Activated T-helper 2 cell treated with anti-CD3 and anti-CD28 coated beads, Interferon-gamma antibody, Interleukin-2, Interleukin-4, amounts not matched to agents 10 μg/mL and 5 μg/mL and 100 μg/mL, durations not matched to agents 14 hours and 24 hours and 36 hours (primary cell): Measurements from ENCODE around the gene TRIM62. TPM values are rescaled to one million over a fixed set of nuclear protein-coding genes. Genes with fewer than 3 reads are reported as not detected.

Experiments
- DNase-seq: peaks from one replicate; pipeline ENCODE4 v3.0.0; 2021; ENCODE audit warnings: low spot score
- H3K27ac Mint-ChIP-seq: one replicate; pipeline ENCODE4 v1.8.0; 2021; ENCODE audit warnings: mixed read lengths
- H3K27me3 Mint-ChIP-seq: one replicate; pipeline ENCODE4 v1.8.0; 2021; ENCODE audit warnings: low read depth, mixed read lengths
- H3K36me3 Mint-ChIP-seq: one replicate; pipeline ENCODE4 v1.8.0; 2021; ENCODE audit warnings: low read depth, mixed read lengths
- H3K4me1 Mint-ChIP-seq: one replicate; pipeline ENCODE4 v1.8.0; 2021; ENCODE audit warnings: low read depth, mixed read lengths
- H3K4me3 Mint-ChIP-seq: one replicate; pipeline ENCODE4 v1.8.0; 2021; ENCODE audit warnings: low read depth, mild to moderate bottlenecking, moderate library complexity, mixed read lengths
- H3K9me3 Mint-ChIP-seq: one replicate; pipeline ENCODE4 v1.8.0; 2021; ENCODE audit warnings: mixed read lengths
- intact Hi-C: fragments of 100-400 bp; cut with micrococcal nuclease; formaldehyde crosslinking; loops from one replicate; pipeline ENCODE4 v1.15.1; 2023
- total RNA-seq: library from RNA; stranded (reverse); gene quantifications from 2 replicates; pipeline ENCODE4 v1.2.3, GENCODE V29; 2022

TRIM62 gene
- total RNA-seq, 1 donor from 2014 or later, result 5.6 TPM

DNA sequence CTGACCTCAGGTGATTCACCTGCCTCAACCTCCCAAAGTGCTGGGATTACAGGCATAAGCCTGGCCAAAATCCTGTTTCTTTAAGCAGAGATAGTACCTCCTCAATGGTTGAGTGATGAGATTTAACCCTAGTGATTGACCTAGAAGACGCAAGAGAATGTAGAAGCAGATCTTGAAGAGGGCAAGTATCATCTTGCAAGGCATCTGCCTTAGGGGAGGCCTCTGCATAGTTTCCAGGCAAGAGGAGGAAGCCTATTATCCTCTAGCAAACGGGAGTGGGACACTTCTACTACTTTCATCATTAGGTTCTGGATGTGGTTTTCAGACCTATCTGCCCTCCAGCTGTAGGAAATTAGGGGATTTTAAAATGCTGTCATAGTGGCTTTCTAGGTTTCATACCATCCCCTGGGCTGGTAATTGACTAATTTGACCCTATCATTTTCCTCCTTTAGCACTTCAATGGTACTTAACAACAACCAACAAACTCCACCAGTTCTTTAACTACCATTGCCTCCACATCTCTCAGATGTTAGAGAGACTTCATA, 10.0 kb upstream of the TRIM62 start:
- H3K4me3 Mint-ChIP-seq, result no peak overlapping the region
- H3K9me3 Mint-ChIP-seq, result no peaks in the 10 kb centered on the region
- H3K27ac Mint-ChIP-seq, result no peak overlapping the region
- peaks cover 7% of the 10 kb centered on the region for H3K4me1 Mint-ChIP-seq
- H3K36me3 Mint-ChIP-seq, result no peaks in the 10 kb centered on the region
- DNase-seq, result no peak
- intact Hi-C loops, result no loop called here
- H3K27me3 Mint-ChIP-seq, result peaks cover 19% of the 10 kb centered on the region

DNA sequence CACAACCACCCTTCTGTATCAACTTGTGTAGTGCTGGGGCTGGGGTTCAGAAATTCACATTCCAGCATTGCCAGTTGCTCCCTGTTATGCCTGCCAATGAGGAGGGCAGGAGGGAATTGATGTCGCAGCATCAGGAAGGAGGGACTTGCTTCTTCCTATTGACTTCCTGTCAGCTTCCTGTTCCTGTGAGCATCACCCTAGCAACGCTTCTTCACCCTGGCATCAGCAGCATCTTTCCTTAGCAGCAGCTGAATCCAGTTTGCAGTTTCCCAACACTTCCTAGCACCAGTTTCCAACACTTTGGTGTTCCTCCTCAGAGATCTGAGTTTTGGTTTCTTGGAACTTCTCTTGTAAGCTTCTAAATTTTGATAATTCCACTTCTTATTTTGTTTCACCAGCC, 8.9 kb upstream of the TRIM62 start:
- Mint-ChIP-seq H3K27me3 (peaks cover 23% of the 10 kb centered on the region), H3K36me3 (no peaks in the 10 kb centered on the region), H3K27ac (no peak overlapping the region), H3K4me1 (peaks cover 7% of the 10 kb centered on the region), H3K9me3 (no peaks in the 10 kb centered on the region), H3K4me3 (no peak overlapping the region)
- intact Hi-C loops, result no loop called here
- no peak for DNase-seq

DNA sequence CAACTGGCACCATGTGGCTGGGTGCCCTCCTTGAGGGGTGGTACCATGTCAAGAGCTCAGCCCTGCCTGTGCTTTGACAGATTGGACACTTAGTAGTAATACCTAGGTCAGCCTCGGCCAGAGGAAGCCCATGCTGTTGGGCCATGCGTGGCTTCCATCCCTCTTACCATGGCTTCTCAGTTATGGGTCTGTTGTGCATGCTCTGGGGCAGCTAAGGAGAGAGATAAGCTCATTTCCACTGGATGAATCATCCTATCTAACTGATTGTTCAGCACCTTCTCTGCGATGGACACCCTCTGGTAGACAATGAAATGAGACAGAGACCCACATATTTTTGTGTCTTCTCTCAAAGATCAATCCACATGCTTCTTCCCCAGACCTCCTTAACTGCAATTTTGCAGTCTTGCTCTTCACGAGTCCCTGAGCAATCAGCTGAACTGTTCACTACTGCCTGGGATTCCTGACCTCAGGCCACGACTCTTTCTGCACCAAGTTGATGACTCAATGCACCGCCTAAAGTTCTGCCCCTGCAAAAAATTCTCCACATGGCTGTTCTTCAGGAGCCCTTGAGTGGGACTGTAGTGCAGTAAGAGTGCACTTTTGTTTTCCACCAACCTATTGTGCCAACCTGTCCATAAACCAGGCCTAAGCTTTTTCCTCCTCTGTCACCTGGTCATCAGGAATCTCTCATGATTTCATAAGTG, 6.9 kb upstream of the TRIM62 start:
- DNase-seq, result no peak
- Mint-ChIP-seq H3K27me3 (peaks cover 25% of the 10 kb centered on the region), H3K4me3 (no peak overlapping the region), H3K9me3 (no peaks in the 10 kb centered on the region), H3K27ac (no peak overlapping the region), H3K4me1 (peaks cover 7% of the 10 kb centered on the region), H3K36me3 (no peaks in the 10 kb centered on the region)
- intact Hi-C loops, result no loop called here

DNA sequence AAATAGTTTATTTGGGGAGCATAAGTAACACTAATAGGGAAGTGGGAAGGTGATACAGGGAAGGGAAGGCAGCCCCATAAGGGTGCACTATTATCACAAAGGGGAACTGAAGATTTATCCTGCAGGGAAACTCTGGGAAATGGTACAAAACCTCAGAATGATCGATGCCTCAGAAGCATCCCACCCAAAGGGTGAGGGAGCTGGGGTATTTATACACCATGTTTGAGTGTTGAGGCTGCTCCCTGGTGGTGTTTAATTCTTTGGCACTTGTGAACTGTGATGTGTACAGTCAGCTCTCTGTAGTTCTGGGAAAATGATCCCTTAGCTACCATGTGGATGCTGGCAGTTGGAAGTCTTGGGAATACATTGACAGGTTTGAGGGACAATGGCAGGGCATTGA, 5.1 kb upstream of the TRIM62 start:
- Mint-ChIP-seq H3K27ac (no peak overlapping the region), H3K9me3 (no peaks in the 10 kb centered on the region), H3K4me3 (no peak overlapping the region), H3K27me3 (peaks cover 27% of the 10 kb centered on the region), H3K4me1 (peaks cover 19% of the 10 kb centered on the region), H3K36me3 (no peaks in the 10 kb centered on the region)
- DNase-seq, result no peak
- intact Hi-C loops, result no loop called here

DNA sequence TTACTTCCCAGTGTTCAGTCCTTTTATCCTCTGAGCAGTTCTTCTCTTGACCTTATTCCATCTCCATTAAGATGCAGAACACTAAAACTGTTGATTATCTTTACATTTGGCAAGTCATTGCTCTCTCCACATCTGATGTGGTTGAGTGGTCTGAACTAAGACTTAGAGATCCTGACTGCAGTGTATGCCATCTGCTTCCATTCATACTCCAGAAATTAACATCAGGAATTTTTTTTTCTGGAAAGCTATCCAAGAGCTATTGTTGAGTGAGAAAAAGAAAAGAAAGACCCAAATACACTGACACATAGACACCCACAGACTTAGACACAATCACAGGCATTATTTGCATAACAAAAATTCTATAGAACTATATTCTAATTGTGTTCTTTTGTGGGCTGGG, 3.7 kb upstream of the TRIM62 start:
- no peaks in the 10 kb centered on the region for H3K9me3 Mint-ChIP-seq
- no peak overlapping the region for H3K27ac Mint-ChIP-seq
- intact Hi-C loops, result no loop called here
- H3K4me1 Mint-ChIP-seq, result peaks cover 16% of the 10 kb centered on the region
- no peak overlapping the region for H3K4me3 Mint-ChIP-seq
- no peaks in the 10 kb centered on the region for H3K36me3 Mint-ChIP-seq
- peaks cover 27% of the 10 kb centered on the region for H3K27me3 Mint-ChIP-seq
- DNase-seq, result no peak

DNA sequence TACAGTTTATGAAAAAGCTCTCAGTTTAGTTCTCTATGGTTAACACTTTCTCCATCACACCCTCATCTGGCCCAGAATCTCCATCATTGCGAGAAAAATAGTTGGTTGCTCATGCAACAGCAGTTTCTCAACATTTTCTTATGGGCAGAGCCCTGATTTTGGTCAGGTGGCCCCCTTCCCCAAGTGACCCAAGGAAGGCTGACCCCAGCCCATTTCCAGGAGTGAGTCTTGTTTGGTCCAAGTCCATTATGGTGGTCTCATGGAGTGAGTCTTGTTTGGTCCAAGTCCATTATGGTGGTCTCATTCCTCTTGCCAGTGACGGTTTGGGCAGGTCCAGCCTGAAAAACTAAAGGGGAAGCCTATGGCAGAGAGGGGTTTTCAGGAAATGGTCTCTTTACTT, 1.5 kb upstream of the TRIM62 start:
- intact Hi-C loops, result loop anchor here (5.0 kb wide), 1 partner anchor 74 kb away; the partner anchor contains the start of gene ZNF362
- peaks cover 23% of the 10 kb centered on the region for H3K4me1 Mint-ChIP-seq
- peaks cover 27% of the 10 kb centered on the region for H3K27me3 Mint-ChIP-seq
- no peak overlapping the region for H3K27ac Mint-ChIP-seq
- DNase-seq, result no peak
- H3K9me3 Mint-ChIP-seq, result no peaks in the 10 kb centered on the region
- H3K4me3 Mint-ChIP-seq, result peak overlapping the region; percentile 54
- no peaks in the 10 kb centered on the region for H3K36me3 Mint-ChIP-seq

DNA sequence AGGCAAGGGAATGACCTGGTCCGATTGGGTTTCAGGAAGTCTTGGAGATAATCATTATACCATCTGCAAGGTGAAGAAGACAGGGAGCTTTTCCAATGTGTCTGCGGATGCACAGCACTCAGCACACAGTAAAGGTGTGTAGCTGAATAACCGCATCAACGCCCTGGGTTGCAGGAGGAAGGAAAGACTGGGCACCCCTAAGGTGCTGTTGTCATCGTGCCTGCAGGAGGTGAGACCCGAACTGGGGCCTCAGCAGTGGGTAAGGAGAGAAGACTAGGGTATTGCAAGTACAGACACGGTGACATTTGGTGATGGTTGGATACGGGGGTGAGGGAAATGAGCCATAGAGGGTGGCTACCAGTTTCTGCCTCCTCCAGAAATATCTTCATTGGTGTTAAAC, 1.1 kb upstream of the TRIM62 start:
- no peak overlapping the region for H3K27ac Mint-ChIP-seq
- no peak for DNase-seq
- H3K4me3 Mint-ChIP-seq, result peak overlapping the region; percentile 54
- H3K27me3 Mint-ChIP-seq, result peaks cover 27% of the 10 kb centered on the region
- peaks cover 23% of the 10 kb centered on the region for H3K4me1 Mint-ChIP-seq
- H3K9me3 Mint-ChIP-seq, result no peaks in the 10 kb centered on the region
- intact Hi-C loops, result loop anchor here (5.0 kb wide), 1 partner anchor 74 kb away; the partner anchor contains the start of gene ZNF362
- H3K36me3 Mint-ChIP-seq, result no peaks in the 10 kb centered on the region

DNA sequence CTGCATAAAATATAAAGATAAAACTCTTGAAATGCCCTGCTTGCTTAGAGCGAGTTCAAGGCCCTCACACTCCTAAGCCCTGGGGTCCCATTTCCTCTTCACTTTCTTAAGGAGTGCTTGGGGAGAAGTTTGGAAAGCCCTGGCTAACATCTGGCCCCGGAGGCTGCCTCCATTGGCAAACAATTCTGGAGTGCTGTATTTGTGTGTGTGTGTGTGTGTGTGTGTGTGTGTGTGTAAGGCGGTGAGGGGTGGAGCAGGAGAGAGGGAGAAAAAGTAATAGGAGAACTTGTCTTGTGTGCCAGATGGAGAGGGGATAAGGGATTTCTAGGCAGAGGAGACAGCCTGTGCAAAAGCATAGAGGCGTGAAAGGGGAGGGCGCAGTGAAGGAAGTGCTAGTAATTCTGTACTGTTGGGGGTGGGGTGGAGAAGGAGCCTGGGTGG, 578 bp upstream of the TRIM62 start:
- Mint-ChIP-seq H3K27me3 (peaks cover 27% of the 10 kb centered on the region), H3K4me3 (peak overlapping the region; percentile 54), H3K4me1 (peaks cover 23% of the 10 kb centered on the region), H3K36me3 (no peaks in the 10 kb centered on the region), H3K27ac (no peak overlapping the region), H3K9me3 (no peaks in the 10 kb centered on the region)
- intact Hi-C loops, result loop anchor here (5.0 kb wide), 1 partner anchor 75 kb away; the partner anchor contains the start of gene ZNF362
- DNase-seq, result no peak

DNA sequence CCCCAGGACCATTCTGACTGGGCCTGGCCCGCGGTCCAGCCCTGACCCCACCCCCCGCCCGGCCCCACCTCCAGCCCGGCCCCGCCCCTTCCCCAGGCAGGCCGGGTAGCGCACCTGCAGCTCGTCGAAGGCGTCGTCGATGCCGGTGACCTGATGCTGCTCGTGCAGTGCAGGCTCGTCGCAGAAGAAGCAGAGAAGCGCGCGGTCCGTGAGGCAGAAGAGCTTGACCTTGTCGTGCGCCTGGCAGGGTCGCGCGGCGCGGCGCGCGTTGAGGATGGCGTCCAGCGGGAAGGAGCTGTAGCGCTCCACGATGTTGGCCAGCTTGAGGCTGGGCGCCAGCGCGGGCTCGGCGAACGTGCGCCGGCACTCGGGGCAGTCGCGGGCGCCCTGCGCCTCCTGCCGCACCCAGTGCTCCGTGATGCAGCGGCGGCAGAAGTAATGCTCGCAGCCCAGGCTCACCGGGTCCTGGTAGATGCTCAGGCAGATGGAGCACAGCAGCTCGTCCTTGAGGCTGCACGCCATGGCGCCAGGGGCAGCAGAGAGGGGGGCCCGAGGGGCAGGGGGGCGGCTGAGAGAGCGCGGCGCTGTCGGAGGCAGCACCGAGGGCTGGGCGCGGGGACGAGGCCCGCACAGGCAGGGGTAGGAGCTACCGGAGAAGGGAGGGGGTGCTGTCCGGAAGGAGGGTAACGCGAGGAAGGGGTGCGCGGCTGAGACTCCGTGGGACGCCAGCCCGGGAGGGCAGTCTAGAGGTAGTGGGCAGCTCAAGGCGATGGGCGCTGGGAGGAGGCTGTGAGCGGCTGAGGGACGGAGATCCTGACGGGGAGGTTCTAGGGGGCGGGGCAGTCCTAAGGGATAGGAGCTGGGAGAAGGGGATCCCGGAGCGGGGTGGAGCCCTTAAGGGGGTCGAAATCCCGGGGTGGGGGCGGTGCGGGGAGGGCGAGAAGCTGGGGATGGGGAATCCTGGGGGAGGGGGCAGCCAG, 642 bp downstream of the TRIM62 start:
- H3K27me3 Mint-ChIP-seq, result peaks cover 25% of the 10 kb centered on the region
- H3K27ac Mint-ChIP-seq, result peak overlapping the region; percentile 55
- H3K9me3 Mint-ChIP-seq, result no peaks in the 10 kb centered on the region
- DNase-seq, result peak; percentile 71
- peak overlapping the region; percentile 80 for H3K4me3 Mint-ChIP-seq
- peaks cover 23% of the 10 kb centered on the region for H3K4me1 Mint-ChIP-seq
- no peaks in the 10 kb centered on the region for H3K36me3 Mint-ChIP-seq
- intact Hi-C loops, result loop anchor here (2.0 to 5.0 kb wide), 2 partner anchors 54 to 76 kb away; partner anchors contain the start of gene ZNF362

DNA sequence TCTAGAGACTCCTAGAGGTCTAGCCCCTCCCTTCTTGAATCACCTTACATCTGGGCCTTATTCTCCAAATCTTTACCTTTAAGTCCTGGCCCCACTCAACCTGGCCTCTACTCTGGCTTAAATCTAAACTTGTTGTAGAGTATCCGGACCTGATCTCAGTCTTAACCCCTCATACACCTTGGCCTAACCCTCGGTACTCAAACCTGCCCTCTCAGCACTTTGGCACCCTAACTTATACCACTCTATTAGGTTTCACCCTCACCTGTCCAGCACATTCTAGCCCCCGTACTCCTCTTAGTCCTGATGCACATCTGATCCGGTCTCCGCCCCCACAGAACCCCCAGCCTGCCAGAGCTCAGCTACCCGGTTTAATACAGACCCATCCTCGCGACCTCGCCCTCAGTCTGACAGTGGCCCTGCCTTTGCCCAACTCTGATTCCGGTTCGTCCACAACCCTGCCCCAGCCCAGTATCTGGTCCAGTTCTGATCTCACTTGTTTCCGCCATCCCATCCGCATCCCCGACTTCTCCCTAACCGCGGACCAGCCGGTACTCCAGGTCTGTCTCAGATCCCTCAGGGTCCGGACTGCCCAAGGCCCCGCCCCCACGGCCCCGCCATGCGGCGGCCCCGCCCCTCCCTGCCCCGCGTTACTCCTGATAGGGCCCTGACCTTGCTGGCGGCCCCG, 1.5 kb downstream of the TRIM62 start:
- Mint-ChIP-seq H3K36me3 (no peaks in the 10 kb centered on the region), H3K27ac (no peak overlapping the region), H3K4me3 (peak overlapping the region; percentile 80), H3K9me3 (no peaks in the 10 kb centered on the region), H3K27me3 (peaks cover 20% of the 10 kb centered on the region), H3K4me1 (peaks cover 23% of the 10 kb centered on the region)
- intact Hi-C loops, result loop anchor here (2.0 to 5.0 kb wide), 2 partner anchors 54 to 77 kb away; partner anchors contain the start of gene ZNF362
- no peak for DNase-seq

DNA sequence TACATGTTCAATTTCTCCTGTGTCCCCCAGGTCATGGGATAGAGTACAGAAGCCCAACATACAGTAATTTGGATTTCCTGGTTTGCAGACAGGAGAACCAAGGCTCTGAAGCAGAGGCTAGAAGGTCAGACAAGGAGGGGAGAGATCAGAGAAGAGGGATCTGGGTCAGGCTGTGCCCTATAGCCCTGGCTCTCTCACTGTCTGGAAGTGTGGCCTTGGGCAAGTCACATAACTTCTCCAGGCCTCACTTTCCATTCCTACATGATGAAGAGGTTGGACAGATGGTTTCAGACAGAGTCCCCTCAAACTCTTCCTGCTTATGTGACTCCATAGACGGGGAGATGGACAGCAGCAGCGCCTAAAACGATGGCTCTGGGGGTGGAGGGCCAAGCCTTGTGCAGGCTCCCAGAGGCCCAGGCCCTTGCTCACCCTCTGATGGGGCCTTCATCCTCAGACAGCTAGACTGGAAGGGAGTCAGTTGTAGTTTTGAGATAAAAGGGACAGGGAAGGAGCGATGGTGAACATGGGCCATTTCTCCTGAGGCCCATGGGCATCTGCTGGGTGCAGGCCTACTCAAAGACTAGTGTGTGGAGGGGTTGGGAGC, 2.9 kb downstream of the TRIM62 start:
- peaks cover 16% of the 10 kb centered on the region for H3K27me3 Mint-ChIP-seq
- no peaks in the 10 kb centered on the region for H3K9me3 Mint-ChIP-seq
- no peak overlapping the region for H3K4me3 Mint-ChIP-seq
- no peaks in the 10 kb centered on the region for H3K36me3 Mint-ChIP-seq
- intact Hi-C loops, result no loop called here
- DNase-seq, result no peak
- H3K27ac Mint-ChIP-seq, result no peak overlapping the region
- peaks cover 23% of the 10 kb centered on the region for H3K4me1 Mint-ChIP-seq

DNA sequence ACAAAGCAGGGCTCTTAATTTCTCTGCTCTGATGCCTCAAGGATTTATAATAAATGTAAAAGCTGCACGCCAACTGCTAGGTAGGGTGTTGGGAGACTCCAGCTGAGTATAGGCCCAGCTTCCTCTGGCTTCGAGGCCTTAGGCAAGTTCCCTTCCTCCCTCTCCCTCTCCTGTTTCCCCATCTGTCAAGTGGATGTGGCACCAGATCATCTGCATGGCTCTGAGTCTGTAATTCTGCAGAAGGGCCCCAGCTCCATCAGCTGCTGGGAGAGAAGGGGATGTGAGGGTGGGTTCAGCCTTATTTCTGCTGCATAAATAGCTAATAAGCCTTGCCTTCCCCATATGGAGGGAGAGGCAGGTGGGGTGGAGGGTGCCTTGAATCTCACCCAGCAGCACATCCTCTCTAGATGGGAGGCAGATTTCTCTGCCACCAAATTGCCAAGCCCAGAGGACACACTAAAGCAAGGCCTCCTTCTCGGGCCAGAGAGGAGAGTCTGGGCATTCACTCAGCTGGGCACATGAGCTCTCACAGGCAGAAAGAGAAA, 3.8 kb downstream of the TRIM62 start:
- Mint-ChIP-seq H3K4me1 (peaks cover 19% of the 10 kb centered on the region), H3K9me3 (no peaks in the 10 kb centered on the region), H3K27ac (no peak overlapping the region), H3K27me3 (peaks cover 8% of the 10 kb centered on the region), H3K4me3 (no peak overlapping the region), H3K36me3 (no peaks in the 10 kb centered on the region)
- intact Hi-C loops, result no loop called here
- no peak for DNase-seq
